GM21737 (cell line): Measurements from ENCODE around the gene VPS11.

ENCODE experiments used
- ATAC-seq: cut with Tn5 transposase; IDR thresholded peaks from one replicate; pipeline ENCODE4 v1.9.1; 2021; ENCODE audit warnings: mild to moderate bottlenecking, moderate library complexity; ENCODE audit not compliant: unreplicated experiment

Gene VPS11

DNA sequence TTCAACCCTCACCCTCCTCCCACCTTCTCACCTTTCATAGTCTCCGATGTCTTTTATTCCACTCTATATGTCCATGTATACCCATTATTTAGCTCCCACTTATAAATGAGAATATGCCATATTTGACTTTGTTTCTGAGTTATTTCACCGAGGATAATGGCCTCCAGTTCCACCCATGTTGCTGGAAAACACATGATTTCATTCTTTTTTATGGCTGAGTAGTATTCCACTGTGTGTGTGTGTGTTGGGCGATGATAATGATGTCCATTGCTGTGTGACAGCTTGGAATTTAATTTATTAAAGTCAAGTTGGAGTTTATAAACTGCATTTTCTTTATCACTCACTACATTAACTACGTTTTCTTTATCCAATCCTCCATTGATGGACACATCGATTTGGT, 50.6 kb downstream of the VPS11 start:
- ATAC-seq, result no peak

DNA sequence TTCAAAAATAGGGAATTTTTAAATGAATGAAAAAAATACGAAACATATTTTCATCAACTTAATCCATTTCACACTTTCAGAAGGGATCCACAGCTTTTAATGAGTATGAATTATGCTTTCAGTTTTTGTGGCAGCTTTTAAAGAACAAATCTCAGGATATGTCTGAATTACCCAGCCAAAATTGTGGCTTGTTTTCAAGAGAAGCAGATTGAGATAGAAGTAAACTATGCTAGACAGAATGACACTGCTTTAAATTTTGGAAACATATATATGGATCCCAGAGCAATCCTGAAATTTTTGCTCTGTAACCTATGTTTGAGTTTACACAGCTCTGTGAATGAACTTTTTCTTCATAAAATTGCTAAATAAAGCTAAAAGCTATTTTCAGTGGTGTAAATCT, 51.3 kb downstream of the VPS11 start:
- no peak for ATAC-seq

DNA sequence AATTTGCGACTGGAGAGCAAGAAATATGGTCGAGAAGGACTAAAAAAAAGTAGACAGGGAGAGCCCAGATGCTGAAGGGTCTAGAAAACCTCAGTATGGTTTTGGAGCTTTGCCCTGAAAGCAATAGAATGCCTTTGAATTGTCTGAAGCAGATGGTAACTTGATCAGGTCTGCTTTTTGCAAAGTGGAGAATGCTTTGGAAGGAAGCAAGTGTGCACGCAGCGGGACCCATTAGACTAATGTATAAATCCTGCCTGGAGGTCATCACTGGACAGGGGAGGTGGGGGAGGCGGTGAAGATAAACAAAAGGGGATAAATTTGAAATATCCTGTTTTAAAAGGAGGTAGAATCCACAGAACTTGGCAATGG, 53.0 kb downstream of the VPS11 start:
- no peak for ATAC-seq

DNA sequence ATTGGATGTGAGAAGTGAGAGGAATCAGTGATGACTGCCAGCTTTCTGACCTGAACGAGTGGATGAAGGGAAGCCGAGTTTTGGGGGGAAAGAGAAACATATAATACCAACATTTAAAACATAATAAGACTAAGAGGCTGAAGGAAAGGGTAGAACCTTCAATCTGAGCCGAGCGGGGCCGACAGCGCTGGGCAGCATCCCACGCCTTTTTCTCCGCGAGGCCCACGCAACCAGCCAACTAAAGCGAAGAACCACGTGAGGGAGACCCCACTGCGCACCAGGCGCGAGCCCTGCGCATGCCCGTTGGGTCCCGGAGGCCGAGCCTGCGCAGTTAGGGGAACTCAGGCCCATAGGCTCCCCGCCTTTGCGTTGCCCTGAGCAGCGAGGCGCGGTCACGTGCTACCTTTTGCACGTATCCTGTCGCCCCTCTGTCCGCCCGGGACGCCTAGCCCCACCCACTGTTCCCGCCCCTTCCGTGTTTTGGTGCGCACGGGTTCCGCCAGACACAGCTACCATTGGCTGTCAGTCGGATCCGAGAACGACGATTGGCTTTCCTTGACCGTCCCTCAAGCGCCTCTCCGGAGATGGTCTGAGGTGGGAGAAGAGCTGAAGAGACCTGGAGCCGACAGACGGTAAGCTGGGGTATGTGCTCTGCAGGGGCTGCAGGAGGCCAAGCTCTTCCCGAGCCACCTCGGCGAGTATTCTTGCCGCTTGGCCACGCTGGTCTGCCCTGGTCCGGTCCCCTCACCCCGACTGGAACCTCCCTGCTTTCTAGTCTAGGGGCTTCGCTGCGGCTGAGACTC, 53.6 kb downstream of the VPS11 start, which contains the start of gene HINFP:
HINFP (plus strand) TSS at position 573 of the 803 bp plus-strand sequence. CDS start 5,365 bp downstream, outside the sequence.
- ATAC-seq, result peak; percentile 94

DNA sequence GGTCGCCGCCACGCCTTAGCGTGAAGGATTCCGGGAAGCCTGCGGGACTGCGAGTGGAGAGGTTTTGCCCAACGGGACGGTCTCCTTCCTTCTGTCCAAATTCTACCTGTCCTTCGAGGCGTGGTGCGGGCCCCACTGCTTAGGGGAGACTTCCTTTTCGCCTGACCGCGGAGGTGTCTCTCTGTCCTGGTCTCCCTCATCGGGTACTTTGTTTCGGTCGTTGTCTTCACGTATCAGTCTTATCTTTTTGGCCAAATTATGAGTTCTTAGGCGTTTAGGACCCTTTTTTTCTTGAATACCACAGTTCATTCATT, 54.1 kb downstream of the VPS11 start:
- ATAC-seq, result peak; percentile 12

DNA sequence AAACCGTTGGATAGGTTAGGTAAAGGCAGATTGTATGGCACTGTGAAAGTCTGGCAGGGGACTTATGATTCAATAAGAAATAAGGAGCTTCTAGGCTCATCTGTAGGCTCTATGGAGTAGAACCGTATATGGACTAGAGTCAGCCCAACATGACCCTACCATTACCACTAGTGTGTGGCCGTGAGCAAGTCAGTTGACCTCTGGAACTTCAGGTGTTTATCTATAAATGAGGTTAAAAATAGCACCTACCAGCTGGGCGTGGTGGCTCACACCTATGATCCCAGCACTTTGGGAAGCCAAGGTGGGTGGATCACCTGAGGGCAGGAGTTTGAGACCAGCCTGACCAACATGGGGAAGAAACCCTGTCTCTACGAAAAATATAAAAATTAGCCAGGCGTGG, 58.2 kb downstream of the VPS11 start:
- no peak for ATAC-seq

DNA sequence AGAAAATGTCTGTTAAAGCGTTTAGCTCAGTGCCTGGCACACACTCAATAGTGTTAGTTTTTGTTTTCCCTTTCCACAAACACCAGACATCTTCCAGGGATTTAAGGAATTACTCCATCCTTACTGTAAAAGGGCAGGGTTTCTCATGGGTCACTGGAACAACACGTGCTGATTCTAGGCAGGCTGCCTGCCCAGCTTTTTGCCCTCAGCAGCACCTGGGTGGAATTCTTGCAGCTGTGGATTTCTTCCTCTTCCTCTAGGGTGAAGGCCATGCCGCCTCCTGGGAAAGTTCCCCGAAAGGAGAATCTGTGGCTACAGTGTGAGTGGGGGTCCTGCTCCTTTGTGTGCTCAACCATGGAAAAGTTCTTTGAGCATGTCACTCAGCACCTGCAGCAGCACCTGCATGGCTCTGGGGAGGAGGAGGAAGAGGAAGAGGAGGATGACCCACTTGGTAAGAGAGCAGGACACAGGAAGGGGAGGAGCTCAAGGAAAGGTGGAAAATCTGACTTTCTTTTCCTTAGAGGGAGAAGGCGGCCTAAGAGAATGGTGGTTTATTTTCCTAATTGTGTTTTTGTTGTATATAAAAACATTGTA, 59.2 kb downstream of the VPS11 start:
- no peak for ATAC-seq

DNA sequence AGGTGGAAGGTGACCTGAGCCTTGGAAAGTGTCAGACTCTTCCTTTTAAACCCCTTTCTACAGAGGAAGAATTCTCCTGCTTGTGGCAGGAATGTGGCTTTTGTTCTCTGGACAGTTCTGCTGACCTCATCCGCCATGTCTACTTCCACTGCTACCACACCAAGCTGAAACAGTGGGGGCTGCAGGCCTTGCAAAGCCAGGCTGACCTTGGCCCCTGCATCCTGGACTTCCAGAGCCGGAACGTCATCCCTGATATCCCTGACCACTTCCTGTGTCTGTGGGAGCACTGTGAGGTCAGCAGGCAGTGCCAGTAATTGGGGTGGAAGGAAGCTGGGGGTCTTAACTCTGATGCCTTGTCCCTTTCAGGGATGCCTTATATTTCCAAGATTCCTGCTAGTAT, 63.0 kb downstream of the VPS11 start:
- ATAC-seq, result no peak
